Suprapubic skin (tissue), 3 donors: ENCODE results near the gene NME7.

Experiments
- POLR2A ChIP-seq, 2 donors: fragments of 450-650 bp; IDR thresholded peaks; one replicate each; pipeline ENCODE4 v1.6.1; 2017; ENCODE audit warnings: antibody characterized with exemption in 2 of 2, mild to moderate bottlenecking in 2 of 2, moderate library complexity in 2 of 2
- TF ChIP-seq, protein P1 (sequence below), 2 donors: fragments of 200-600 bp in 1 of 2; fragments of 450-650 bp in 1 of 2; sonication (generic) in 1 of 2; IDR thresholded peaks; one replicate each; pipeline ENCODE4 v1.5.1; 2016 to 2019; ENCODE audit warnings: antibody characterized with exemption in 2 of 2, mild to moderate bottlenecking in 1 of 2, moderate library complexity in 1 of 2

DNA sequence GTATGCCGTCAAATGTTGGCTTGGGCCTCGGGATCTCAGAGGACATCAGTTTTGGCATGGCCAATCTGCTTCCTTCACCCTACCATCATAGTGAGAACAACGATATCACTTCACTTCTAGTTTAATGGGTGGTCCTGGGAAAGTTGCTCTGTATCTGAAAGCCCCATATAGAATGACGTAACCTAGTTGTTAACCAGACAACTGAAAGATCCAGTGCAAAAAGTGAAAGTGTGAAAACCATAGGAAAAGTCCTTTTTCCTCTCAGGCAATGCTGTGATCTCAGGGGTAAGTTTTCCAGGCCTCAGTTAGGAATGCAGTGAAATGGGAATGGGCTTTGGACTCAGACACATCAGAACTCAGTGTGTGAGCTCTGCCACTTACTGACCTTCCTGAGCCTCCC is 279.7 kb downstream of the NME7 start:
- TF ChIP-seq, protein P1, sequence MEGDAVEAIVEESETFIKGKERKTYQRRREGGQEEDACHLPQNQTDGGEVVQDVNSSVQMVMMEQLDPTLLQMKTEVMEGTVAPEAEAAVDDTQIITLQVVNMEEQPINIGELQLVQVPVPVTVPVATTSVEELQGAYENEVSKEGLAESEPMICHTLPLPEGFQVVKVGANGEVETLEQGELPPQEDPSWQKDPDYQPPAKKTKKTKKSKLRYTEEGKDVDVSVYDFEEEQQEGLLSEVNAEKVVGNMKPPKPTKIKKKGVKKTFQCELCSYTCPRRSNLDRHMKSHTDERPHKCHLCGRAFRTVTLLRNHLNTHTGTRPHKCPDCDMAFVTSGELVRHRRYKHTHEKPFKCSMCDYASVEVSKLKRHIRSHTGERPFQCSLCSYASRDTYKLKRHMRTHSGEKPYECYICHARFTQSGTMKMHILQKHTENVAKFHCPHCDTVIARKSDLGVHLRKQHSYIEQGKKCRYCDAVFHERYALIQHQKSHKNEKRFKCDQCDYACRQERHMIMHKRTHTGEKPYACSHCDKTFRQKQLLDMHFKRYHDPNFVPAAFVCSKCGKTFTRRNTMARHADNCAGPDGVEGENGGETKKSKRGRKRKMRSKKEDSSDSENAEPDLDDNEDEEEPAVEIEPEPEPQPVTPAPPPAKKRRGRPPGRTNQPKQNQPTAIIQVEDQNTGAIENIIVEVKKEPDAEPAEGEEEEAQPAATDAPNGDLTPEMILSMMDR (IDR thresholded peaks at IDR 0.05): no peak
- no peak for TF ChIP-seq POLR2A (IDR thresholded peaks at IDR 0.05)
